ENCODE results near the gene TLCD1. TPM values are rescaled to one million over a fixed set of nuclear protein-coding genes. Genes with fewer than 3 reads are reported as not detected.
A peak's percentile ranks its signal among the peaks of the same experiment; 100 is the strongest.

Gene TLCD1
- total RNA-seq, 2 donors from 2014 or later = 3.5 to 3.7 TPM

GRCh38 chr17:28703552-28704218 is 22.3 kb downstream of the TLCD1 start:
- DNase-seq (no peak), ATAC-seq (no peak)

GRCh38 chr17:28702752-28703150 is 23.3 kb downstream of the TLCD1 start:
- DNase-seq = no peak
- intact Hi-C loops (cut with DNase I) = no loop called here

More at GRCh38 chr17:28703552-28704218, 22.3 kb downstream of the TLCD1 start:
- intact Hi-C loops (cut with DNase I) = no loop called here

GRCh38 chr17:28702026-28702751 is 23.8 kb downstream of the TLCD1 start:
- ATAC-seq (no peak), DNase-seq (no peak)
- intact Hi-C loops (cut with DNase I) = no loop called here

More at GRCh38 chr17:28702752-28703150, 23.3 kb downstream of the TLCD1 start:
- ATAC-seq = no peak

- DNase-seq = no peak
- intact Hi-C loops (cut with DNase I) = no loop called here
Observed at GRCh38 chr17:28700830-28701492, 25.1 kb downstream of the TLCD1 start.

GRCh38 chr17:28700278-28700677 is 25.8 kb downstream of the TLCD1 start:
- intact Hi-C loops (cut with DNase I) = no loop called here
- no peak for DNase-seq
- no peak for ATAC-seq

More at GRCh38 chr17:28700830-28701492, 25.1 kb downstream of the TLCD1 start:
- no peak for ATAC-seq

- DNase-seq (no peak), ATAC-seq (no peak)
- intact Hi-C loops (cut with DNase I) = no loop called here
Observed at GRCh38 chr17:28698253-28698941, 27.6 kb downstream of the TLCD1 start.

GRCh38 chr17:28693869-28694268 is 32.2 kb downstream of the TLCD1 start:
- no peak for DNase-seq
- no peak for ATAC-seq
- intact Hi-C loops (cut with DNase I) = no loop called here

- no peak for DNase-seq
- ATAC-seq = no peak
- intact Hi-C loops (cut with DNase I) = no loop called here
Observed at GRCh38 chr17:28689011-28689410, 37.0 kb downstream of the TLCD1 start.

GRCh38 chr17:28688481-28688880 is 37.6 kb downstream of the TLCD1 start:
- DNase-seq (no peak), ATAC-seq (no peak)
- intact Hi-C loops (cut with DNase I) = no loop called here

GRCh38 chr17:28686296-28686695 is 39.7 kb downstream of the TLCD1 start:
- DNase-seq = no peak
- intact Hi-C loops (cut with DNase I) = no loop called here
- ATAC-seq = no peak

- intact Hi-C loops (cut with DNase I) = no loop called here
- ATAC-seq (no peak), DNase-seq (no peak)
Observed at GRCh38 chr17:28685366-28685765, 40.7 kb downstream of the TLCD1 start.

GRCh38 chr17:28684963-28685362 is 41.1 kb downstream of the TLCD1 start:
- DNase-seq (peak; percentile 34), ATAC-seq (peak; percentile 55 to 74)
- intact Hi-C loops (cut with DNase I) = no loop called here

GRCh38 chr17:28682655-28683054 is 43.4 kb downstream of the TLCD1 start:
- DNase-seq (no peak), ATAC-seq (no peak)
- intact Hi-C loops (cut with DNase I) = no loop called here

GRCh38 chr17:28675980-28676379 is 50.1 kb downstream of the TLCD1 start:
- intact Hi-C loops (cut with DNase I) = no loop called here
- no peak for ATAC-seq
- no peak for DNase-seq

- intact Hi-C loops (cut with DNase I) = no loop called here
- DNase-seq = no peak
- no peak for ATAC-seq
Observed at GRCh38 chr17:28675490-28675889, 50.5 kb downstream of the TLCD1 start.

Other genes with a start within 250 kb of the TLCD1 start
- not detected for gene FOXN1, start 219.9 kb downstream of the TLCD1 start, total RNA-seq
- gene UNC119, start 173.6 kb downstream of the TLCD1 start, total RNA-seq = 10 to 100 TPM; 13.6 to 23.6 TPM
- 10 to 100 TPM; 39.9 to 41.4 TPM for gene PIGS, start 154.7 kb downstream of the TLCD1 start, total RNA-seq
- 100 to 1,000 TPM; 138 to 164 TPM for gene ALDOC, start 149.3 kb downstream of the TLCD1 start, total RNA-seq
- 1 to 10 TPM in 1 of 2 donors, under 1 TPM in 1; 0.97 to 2.7 TPM for gene SPAG5, start 127.2 kb downstream of the TLCD1 start, total RNA-seq
- gene RSKR, start 112.0 kb downstream of the TLCD1 start, total RNA-seq = 1 to 10 TPM; 4.4 to 5.8 TPM
- gene BLTP2, start 81.1 kb downstream of the TLCD1 start, total RNA-seq = 10 to 100 TPM; 83.6 to 93.3 TPM
- gene SDF2, start 64.3 kb downstream of the TLCD1 start, total RNA-seq = 10 to 100 TPM; 32.9 to 33.7 TPM
- gene SUPT6H, start 64.0 kb downstream of the TLCD1 start, total RNA-seq = 10 to 100 TPM; 35.6 to 47.2 TPM
- 1 to 10 TPM in 1 of 2 donors, under 1 TPM in 1; 0.97 to 1.6 TPM for gene PROCA1, start 14.3 kb downstream of the TLCD1 start, total RNA-seq
- 10 to 100 TPM; 37.2 to 53.8 TPM for gene RAB34, start 8.4 kb downstream of the TLCD1 start, total RNA-seq
- gene RPL23A, start 6.2 kb downstream of the TLCD1 start, total RNA-seq = 100 to 1,000 TPM; 894 to 914 TPM
- gene NEK8, start 2.6 kb upstream of the TLCD1 start, total RNA-seq = 1 to 10 TPM in 1 of 2 donors, under 1 TPM in 1; 0.85 to 1.3 TPM
- gene TRAF4, start 17.8 kb upstream of the TLCD1 start, total RNA-seq = 1 to 10 TPM; 6.6 to 9.8 TPM
- gene FAM222B, start 116.6 kb upstream of the TLCD1 start, total RNA-seq = 10 to 100 TPM; 15.7 to 18.8 TPM
- gene ERAL1, start 128.8 kb upstream of the TLCD1 start, total RNA-seq = 10 to 100 TPM; 29.0 to 30.2 TPM
- 100 to 1,000 TPM in 1 of 2 donors, 10 to 100 TPM in 1; 89.9 to 107 TPM for gene FLOT2, start 171.5 kb upstream of the TLCD1 start, total RNA-seq
- gene DHRS13, start 176.8 kb upstream of the TLCD1 start, total RNA-seq = 1 to 10 TPM; 2.8 to 3.7 TPM
- gene PHF12, start 225.3 kb upstream of the TLCD1 start, total RNA-seq = 10 to 100 TPM; 18.8 to 23.4 TPM